ENCODE measurements around the gene PTPRZ1.

DNA sequence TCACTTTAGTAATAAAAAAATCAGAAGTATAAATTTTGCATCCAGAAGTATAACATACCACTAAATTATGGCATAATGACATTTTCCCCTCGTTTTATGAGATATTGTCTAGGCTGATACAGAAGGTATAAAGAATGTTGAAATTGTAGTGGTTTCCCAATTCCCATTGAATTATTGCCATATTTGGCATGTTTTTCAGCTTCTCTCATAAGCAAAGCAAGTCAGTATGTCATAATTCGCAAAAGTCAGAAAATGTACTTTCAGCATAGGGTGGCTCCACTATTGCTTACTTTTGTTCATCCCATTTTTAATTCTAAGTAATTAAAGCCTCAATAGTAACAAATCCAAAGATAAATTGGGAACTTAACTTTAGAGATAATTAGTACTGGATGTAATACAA is 19.7 kb upstream of the PTPRZ1 start:
- TF ChIP-seq, protein P1, sequence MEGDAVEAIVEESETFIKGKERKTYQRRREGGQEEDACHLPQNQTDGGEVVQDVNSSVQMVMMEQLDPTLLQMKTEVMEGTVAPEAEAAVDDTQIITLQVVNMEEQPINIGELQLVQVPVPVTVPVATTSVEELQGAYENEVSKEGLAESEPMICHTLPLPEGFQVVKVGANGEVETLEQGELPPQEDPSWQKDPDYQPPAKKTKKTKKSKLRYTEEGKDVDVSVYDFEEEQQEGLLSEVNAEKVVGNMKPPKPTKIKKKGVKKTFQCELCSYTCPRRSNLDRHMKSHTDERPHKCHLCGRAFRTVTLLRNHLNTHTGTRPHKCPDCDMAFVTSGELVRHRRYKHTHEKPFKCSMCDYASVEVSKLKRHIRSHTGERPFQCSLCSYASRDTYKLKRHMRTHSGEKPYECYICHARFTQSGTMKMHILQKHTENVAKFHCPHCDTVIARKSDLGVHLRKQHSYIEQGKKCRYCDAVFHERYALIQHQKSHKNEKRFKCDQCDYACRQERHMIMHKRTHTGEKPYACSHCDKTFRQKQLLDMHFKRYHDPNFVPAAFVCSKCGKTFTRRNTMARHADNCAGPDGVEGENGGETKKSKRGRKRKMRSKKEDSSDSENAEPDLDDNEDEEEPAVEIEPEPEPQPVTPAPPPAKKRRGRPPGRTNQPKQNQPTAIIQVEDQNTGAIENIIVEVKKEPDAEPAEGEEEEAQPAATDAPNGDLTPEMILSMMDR (IDR thresholded peaks at IDR 0.05), result no peak
- no peak for TF ChIP-seq POLR2A (IDR thresholded peaks at IDR 0.05)
